ENCODE measurements around the gene LHX3.

The LHX3 gene

GRCh38 chr9:136204838-136205706, at the start of gene LHX3:
Gene LHX3, minus strand, starts transcription at chr9:136205128. Its CDS starts 116 bp downstream, at chr9:136205012.
- no peak for DNase-seq (ENCODE audit: low read depth in 3 of 3)

GRCh38 chr9:136253246-136254130, 48.6 kb upstream of the LHX3 start:
- DNase-seq (ENCODE audit: low read depth in 3 of 3), result no peak

GRCh38 chr9:136252846-136253245, 47.9 kb upstream of the LHX3 start:
- DNase-seq (ENCODE audit: low read depth in 3 of 3), result no peak

GRCh38 chr9:136252281-136252680, 47.4 kb upstream of the LHX3 start:
- DNase-seq (ENCODE audit: low read depth in 3 of 3), result no peak

GRCh38 chr9:136251264-136252115, 46.6 kb upstream of the LHX3 start:
- no peak for DNase-seq (ENCODE audit: low read depth in 3 of 3)

- no peak for DNase-seq (ENCODE audit: low read depth in 3 of 3)
These were observed 45.7 kb upstream of the LHX3 start for GRCh38 chr9:136250676-136251075.

- no peak for DNase-seq (ENCODE audit: low read depth in 3 of 3)
These were observed 45.1 kb upstream of the LHX3 start for GRCh38 chr9:136249877-136250559.

- no peak for DNase-seq (ENCODE audit: low read depth in 3 of 3)
These were observed 44.3 kb upstream of the LHX3 start for GRCh38 chr9:136248951-136249876.

GRCh38 chr9:136247947-136248637, 43.2 kb upstream of the LHX3 start:
- no peak for DNase-seq (ENCODE audit: low read depth in 3 of 3)

- no peak for DNase-seq (ENCODE audit: low read depth in 3 of 3)
These were observed 42.6 kb upstream of the LHX3 start for GRCh38 chr9:136247551-136247916.

- DNase-seq (ENCODE audit: low read depth in 3 of 3), result no peak
These were observed 42.1 kb upstream of the LHX3 start for GRCh38 chr9:136246849-136247550.

GRCh38 chr9:136245219-136246150, 40.6 kb upstream of the LHX3 start, which contains the start of gene QSOX2:
Gene QSOX2, minus strand, starts transcription at chr9:136245812. Its CDS starts 9 bp downstream, at chr9:136245803.
- DNase-seq (ENCODE audit: low read depth in 3 of 3), result peak; percentile 75 to 79 (median 75)

GRCh38 chr9:136244969-136245218, 40.0 kb upstream of the LHX3 start:
- no peak for DNase-seq (ENCODE audit: low read depth in 3 of 3)

- peak; percentile 42 to 64 (median 63) for DNase-seq (ENCODE audit: low read depth in 3 of 3)
These were observed 39.4 kb upstream of the LHX3 start for GRCh38 chr9:136244122-136244968.

GRCh38 chr9:136243631-136244030, 38.7 kb upstream of the LHX3 start:
- no peak for DNase-seq (ENCODE audit: low read depth in 3 of 3)

- DNase-seq (ENCODE audit: low read depth in 3 of 3), result no peak
These were observed 38.1 kb upstream of the LHX3 start for GRCh38 chr9:136242918-136243525.

All from stimulated activated CD4-positive, alpha-beta T cell treated with anti-CD3 and anti-CD28 coated beads, TNF-alpha, amount 100 ng/mL, for 24 hours (primary cell).